DMS53 treated with DMSO at 0.1 percent for 48 hours (cell line): ENCODE results near the gene GSAP.

ENCODE experiments used
- DNase-seq: peaks from one replicate; lab custom pipeline; 2025; ENCODE audit not compliant: unreplicated experiment; lab: John Stamatoyannopoulos, UW

GSAP gene

DNA sequence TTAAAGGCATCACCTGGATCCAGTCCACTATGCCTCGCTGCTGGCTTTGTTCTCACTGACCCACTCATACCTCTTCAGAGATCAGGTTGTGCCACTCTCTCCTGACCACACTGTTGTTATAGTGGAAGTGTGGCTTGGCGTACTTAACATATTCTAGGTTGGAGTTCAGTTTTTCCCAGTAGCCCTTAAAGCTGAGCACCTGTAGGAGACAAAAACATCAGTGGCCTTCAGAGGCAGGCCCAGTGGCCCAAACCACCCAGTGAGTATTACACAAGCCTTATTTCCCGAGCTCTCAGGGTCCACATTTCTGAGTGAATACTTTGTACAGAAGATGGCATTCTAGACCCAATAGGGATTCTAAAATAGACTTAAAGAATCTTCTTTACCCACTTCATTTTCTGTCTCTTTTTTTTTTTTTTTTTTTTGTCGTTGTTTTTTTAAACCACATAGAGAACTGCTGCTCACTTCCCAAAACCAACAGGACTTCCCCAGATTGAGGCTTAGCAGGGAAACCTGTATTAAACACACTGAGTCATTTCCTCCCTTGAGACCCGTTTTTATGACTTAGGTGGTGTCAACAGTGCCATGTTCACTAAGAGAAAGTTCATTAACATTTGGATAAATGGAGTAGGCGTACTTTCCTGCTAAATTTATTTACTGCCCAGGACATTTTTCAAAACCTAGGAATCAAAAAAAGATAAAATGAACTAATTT lies 85.8 kb downstream of the GSAP start:
- no peak for DNase-seq

DNA sequence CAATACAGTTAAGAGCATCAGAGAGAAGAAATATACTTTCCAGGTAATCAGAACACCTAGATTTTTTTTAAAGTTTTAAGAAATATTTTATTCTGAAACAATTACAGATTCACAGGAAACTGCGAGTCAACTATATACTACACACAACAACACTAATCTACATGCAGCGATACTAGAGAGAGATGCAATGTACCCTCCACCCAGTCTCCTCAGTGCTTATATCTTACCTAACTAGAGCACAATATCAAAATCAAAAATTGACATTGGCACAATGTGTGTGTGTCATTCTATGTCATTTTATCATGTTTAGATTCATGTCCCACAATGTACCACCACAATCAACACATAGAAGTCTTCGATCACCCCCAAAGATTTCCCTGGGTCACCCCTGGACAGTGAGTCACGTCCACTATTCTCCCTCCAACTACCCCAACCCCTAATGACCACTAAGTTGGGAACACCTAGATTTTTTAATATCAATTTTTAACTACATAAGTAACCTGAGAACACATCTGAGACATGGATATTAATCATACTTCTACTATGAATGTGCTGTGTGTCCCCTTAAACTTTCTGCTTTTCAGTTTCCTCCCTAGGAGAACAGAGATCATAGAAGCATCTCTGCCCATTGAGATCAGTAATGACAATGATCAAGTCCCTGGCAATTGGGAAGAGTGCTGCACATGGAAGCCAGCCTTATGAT lies 86.5 kb downstream of the GSAP start:
- DNase-seq = no peak

DNA sequence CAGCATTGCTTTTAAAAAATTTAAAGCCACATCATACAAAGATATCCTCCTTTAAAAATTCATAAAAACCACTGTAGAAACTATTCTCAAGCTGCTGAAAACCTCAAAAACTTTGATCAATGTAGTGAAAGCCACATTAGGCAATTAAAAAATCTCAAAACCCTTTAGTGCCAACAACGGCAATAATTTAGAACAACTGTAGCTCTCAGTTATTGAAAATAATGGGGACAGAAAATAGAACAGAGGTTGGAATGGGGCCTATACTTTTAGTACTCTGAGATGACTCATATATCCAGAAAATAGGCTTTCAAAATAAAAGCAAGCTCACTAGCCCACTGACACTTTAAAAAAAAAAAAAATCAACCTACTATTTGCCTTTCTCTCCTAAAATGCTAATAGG lies 87.5 kb downstream of the GSAP start:
- no peak for DNase-seq

DNA sequence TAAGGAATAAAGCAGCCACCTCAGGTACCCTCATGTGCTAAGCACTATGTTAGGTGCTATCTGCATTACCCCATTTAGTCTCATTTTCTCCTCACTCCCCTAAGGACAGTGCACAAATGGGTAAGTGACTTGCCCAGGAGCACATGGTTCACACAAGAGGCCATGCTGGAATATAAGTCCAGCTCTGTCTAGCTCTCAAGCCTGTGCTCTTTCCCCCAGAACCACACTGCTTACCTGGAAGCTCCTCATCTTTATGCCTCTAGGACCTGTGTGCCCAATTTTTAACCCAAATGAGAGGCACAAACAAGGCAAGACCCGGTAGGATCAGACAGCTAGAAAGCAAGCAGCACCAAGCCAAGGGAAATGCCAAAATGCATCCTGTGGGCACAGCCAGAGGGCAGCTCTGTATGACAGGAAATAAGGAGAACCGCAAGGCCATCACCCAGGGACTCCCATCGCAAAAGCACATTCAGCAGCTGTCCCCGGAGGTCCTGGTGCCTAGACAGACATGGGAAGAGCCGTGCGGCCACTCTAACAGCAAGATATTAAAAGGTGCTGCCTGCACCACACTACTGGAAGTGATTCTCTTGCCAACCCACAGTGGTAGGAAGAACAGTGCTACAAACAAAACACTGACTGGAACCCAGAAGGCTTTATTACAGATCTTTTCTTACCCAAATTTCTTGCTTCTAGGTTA lies 88.1 kb downstream of the GSAP start:
- no peak for DNase-seq

DNA sequence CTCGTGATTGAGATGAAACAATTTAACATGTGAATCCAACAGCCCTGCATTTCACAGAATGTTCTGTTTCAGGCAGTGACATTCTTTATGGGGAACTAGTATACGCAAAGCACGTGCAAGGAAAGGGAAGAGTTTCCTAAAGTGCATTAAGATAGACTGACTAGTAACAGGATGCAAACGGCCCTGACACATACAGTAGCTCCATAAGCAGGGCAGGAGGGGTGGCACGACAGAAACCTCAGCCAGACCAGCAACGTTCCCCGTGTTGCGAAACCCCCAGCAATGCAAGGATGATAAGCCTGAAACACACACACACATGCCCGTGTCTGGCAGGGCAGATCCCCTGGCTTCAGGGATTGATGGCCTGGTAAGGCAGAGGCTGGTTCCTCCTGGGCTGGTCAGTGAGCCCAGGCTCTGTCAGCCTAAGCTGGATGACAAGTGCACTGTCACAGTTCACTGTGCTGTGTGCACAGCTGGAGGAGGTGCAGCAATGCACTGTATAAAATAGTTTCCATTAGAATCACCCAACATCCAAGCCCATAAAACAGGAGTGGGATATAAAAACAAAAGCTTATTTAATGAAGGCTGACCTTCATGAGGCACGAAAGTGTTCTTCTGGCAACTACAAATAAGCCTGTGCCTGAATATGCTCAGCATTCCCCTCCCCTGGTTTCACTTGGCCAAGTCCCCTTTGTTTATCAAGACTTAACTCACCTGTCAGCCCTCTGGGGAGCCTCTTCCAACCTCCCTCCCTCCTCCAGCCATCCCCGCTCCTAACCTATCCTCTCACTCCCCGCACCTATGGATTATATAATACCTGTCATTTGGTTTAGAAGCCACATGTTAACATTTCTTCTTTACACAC lies 88.8 kb downstream of the GSAP start:
- no peak for DNase-seq

DNA sequence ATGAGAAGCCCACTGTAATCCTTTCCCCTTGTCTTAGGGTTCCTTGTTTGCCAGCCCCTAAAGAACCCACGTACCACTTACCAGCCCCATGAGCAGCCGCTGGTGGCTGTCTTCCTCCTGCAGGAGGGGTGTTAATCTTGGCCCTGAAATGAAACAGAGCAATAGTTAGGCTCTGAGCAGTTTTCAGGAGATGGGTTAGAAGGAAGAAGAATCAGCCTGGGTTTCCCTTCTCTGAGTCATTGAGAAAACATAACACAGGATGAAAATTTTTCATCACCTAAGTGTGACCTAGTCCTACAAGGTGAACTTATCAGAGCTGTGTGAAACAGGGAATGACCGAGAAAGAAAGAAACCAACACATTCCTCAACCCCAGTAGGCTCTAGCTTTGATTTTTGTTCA lies 90.0 kb downstream of the GSAP start:
- DNase-seq = no peak

DNA sequence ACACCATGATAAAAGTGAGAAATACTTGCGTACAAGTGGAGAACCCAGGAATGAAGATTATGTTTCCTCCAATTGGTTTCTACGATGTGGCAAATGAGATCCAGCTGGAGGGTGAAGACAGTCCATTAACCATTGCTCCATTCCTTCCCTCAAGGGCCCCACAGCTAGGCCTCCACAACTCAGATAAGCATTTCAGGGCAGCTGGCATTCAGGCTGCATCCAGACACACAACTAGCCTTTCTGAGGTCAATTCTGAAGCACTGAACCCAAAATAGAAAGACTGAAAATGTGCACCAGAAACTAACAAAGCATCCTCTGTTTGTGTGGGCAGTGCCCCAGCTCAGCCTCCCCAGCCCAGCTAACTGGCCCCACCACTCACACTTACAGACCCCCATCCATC lies 94.8 kb downstream of the GSAP start:
- no peak for DNase-seq

DNA sequence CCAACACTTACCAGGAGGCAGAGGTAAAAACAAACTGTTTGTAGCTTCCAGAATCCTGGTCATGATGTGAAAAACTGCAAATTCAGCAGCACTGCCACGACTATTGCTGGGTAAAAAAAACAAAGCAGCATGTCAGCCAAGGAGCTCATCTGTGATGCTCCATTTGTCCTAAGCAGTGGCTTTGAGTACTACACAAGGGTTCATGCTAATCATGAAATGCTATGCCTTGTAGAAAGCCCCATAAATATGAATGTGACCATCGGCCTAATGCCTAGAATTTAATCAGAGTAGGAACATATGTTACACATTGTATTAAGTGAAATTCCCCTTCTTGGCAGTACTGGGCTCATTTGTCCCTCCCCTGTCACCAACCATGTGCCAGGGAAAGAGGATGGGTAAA lies 95.4 kb downstream of the GSAP start:
- no peak for DNase-seq

DNA sequence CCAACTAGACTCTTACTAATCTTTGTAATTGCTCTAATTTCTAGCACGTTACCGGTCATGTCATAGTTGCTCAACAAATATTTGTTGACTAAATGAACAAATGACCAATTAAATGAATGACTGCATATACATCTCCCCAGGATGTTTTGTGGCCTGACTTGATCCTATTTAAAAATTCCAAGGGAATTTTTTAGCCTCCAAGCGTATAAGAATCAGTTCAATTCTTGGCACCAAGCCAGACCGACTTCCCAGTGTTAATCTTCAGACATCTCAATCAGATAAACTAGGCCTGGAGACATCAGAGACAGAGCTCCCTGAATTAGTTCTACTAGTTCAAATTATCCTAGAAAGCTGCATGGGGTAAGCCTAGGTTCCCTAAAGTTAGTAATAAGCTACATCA lies 96.0 kb downstream of the GSAP start:
- no peak for DNase-seq

DNA sequence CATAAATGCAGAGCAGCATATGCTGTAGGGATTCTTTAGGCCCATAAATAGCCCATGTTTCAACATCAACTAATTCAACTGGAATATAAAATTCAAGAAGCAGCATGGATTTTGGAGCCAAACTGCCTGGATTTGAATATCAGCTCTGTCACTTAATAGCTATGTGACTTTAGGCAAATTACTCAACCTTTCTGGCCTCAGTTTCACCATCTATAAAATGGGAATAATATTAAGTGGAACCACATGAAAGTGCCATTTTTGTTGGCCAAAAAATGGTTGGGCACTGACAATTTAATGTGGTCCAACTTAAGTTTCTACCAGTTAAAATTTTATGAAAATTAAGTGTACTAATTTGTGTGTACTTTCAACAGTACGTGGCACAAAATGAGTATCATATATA lies 98.1 kb downstream of the GSAP start:
- no peak for DNase-seq

DNA sequence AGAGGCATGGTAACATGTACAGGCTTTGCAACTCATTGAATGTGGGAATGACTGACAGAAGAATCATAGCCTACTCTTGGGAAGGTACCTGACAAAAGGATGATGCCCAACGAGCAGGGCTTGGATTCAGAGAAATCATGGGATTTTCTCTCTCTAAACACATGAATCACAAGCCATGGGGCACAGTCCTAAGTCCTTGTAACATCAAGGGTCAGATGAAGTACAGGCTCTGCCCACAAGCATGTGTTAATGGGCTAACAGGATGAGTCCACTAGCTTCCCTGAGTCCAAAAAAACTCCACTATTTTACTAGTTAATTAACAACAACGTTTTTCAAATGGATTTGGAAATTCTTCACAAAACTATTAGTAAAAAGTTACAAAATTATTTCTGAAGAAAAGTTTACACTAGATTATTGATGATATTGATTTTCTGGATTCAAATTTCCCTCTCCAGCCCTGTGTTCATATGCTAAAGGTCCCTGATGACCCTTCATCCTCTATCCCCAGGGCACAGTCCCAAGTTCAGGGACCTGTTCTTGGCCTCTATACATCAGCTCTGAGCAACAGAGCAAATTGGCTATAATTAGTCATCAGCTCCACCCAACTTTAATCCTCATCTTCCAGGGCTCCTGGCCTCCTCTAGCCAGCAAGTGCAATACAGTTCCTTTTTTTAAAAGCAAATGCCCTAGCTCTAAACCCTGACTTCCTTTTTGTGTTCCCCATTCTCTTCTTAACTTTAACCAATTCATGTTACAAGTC lies 99.8 kb downstream of the GSAP start:
- no peak for DNase-seq

DNA sequence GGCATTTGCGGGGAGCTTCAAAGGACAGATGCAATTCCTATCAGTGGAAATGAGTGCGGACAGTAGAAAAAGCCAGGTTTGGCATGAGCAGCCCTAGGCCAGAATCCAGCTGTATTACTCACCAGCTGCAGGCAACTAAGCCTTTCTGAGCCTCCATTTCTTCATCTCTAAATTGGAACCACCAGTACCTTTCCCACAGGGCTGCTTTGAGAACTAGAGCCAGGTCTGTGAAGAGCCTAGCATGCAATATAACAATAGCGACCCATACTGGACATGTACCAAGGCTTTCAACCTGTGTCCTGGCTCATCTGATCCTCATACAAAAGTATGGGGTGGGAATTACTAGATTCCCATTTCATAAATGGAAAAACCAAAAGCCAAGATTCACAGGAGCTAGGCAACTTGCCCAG lies 101.0 kb downstream of the GSAP start:
- DNase-seq = no peak

DNA sequence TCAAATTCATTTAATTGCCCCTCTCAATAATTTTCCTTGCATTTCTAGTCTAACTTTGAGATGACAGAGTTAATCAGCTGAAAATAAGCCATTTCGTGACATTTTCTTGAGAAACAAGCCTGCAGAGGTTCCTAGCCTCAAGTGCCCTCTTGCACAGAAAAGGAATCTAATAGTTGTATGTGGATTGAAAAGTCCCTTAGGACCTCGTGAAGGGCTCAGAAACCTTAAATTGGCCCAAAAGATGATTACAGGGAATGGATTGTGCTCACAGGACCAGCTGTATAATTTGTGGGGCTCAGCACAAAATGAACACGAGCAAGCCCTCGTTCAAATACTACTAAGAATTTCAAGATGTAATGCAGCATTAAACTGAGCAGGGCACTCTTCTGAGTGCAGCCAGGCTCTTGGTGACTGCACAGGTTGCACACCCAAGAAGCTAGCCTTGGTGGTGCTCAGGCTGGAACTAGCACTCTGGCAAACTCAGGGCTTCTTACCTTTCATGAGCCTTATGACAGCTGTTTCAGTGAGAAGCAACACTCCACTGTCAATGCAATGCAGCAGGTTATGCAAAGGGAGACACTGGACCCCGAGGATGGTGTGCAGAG lies 102.2 kb downstream of the GSAP start:
- no peak for DNase-seq

DNA sequence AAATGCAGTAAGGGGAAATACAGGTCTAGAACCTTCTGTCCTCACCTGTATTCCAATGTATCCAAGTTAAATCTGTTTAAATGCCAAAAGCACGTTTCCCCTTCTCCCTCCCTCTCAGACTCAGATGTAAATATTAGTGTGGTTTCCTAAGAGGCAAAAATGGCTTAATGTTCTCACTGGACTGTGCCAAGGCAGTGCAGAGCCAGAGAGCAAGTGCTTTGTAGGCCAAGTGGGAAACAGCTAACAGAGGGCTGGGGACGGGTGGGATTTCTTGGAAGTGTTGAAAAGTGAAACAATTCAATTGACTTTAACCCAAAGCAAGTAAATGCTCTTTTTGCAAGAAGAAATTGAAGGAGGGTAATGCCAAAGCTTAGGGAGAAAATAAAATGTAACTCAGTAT lies 103.1 kb downstream of the GSAP start:
- no peak for DNase-seq

DNA sequence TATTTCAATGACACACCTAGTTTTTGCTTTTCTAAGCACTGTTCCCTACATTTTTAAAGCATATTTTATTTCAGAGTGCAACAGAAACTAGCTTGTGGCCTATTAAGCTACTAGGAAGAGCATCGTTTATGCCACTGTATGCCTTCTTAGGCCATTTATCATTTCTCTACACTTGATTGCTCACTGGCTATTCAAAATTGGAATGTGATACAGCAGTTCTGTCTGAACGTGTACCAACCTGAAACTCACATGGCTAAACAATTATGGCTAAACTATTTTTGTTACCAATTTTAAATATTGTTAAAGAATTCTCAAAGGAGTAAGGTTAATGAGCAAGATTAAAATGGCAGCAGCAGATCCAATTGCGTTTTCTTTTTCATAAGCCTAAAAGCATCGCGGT lies 105.2 kb downstream of the GSAP start:
- no peak for DNase-seq

DNA sequence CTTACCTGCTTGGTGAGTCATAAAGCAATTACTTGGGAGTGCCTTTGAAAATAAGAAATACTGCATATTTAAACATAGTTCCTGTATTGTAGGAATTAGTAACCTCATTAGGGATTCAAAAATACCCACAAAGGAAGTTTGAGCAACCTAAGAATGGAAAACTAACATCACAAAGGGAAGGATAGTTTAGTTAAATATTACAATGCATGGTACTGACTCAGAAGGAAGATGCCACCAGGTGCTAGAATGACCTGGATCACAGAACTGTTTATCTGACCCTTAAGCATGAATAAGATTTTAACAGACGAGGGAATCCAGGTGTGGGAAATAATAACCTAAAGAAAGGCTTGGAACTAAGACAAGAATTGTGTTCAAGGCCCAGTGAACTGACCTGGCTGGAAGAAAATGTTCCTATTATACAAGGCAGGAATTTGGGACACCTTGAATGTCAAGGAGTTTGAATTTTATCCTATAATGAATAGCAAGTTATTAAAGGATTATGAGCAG lies 106.4 kb downstream of the GSAP start:
- no peak for DNase-seq

DNA sequence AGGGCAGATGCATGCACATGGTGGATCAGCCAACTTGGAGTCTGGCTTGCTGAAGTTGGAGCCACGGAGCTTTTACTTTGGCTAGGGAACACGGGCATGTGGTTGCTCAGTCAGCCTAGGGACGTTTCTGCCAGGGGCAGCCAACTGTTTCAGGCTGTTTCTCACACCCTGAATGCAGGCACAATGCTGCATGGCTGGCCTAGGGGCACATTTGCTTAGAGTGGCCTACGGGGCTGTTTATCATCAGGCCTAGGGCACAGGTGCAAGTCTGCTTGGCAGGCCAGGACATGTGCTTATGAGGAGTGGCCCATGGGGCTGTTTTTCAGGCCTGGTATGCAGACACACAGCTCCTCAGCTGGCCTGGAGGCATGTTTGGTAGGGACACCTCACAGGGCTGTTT lies 107.4 kb downstream of the GSAP start:
- no peak for DNase-seq

DNA sequence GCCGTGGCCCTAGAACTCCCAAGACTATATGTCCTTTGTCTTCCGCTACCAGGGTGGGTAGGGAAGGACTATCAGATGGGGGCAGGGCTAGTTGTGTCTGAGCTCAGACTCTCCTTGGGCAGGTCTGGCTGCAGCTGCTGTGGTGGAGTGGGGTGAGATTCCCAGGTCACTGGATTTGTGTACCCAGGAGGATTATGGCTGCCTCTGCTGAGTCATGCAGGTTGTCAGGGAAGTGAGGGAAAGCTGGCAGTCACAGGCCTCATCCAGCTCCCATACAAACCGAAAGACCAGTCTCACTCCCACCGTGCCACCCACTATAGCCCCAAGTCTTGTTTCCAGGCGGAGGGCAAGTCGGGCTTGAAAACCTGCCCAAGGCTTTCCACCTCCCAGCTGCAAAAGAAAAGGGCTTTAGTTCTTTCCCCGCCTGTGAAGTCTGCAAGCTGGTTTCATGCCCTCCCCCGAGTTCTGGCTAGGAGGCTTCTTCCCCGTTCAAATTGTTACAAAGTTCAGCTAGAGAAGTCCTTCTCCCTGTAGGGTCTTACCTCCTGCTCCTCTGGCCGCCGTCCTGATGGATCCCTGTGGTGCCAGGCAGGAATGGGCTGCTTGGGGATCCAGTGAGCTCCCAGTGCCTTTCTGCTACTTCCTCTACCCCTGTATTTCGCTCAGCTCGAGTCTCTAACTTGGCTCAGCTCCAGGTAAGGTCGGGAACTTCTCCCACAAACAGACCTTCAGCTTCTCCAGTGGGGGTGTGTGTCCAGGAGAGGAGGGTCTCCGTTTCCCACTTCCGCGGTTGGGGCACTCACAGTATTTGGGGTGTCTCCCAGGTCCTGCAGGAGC lies 109.7 kb downstream of the GSAP start:
- peak; percentile 82 for DNase-seq

DNA sequence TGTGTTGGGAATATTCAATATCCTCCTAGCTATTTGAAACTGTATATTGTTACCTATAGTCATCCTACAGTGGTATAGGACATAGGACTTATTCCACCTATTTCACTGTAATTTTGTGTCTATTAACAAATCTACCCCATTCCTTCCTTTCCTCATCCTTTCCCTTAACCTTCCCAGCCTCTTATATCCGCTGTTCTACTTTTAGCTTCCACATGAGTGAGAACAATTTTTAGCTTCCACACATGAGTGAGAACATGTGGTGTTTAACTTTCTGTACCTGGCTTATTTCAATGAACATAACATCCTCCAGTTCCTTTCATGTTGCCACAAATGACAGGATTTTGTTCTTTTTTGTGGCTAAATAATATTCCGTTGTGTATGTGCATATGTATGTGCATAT lies 120.6 kb downstream of the GSAP start:
- no peak for DNase-seq
